HG02610 (cell line): ENCODE data around the gene HOXC10.

Source experiments
- ATAC-seq: cut with Tn5 transposase; IDR thresholded peaks from one replicate; pipeline ENCODE4 v1.9.1; 2021; ENCODE audit warnings: mild to moderate bottlenecking, moderate library complexity; ENCODE audit not compliant: unreplicated experiment

HOXC10 gene

GRCh38 chr12:54025499-54026405 is 40.8 kb downstream of the HOXC10 start:
- ATAC-seq: no peak

GRCh38 chr12:54026640-54027441 is 41.9 kb downstream of the HOXC10 start:
- no peak for ATAC-seq

GRCh38 chr12:54027442-54027786 is 42.5 kb downstream of the HOXC10 start:
- no peak for ATAC-seq

- no peak for ATAC-seq
Measured at GRCh38 chr12:54028314-54029201, 43.6 kb downstream of the HOXC10 start, which contains the start of gene HOXC6. HOXC6 (plus strand) TSS chr12:54028440; CDS start chr12:54028522, 82 bp downstream.

- ATAC-seq: no peak
Measured at GRCh38 chr12:54029529-54030441, 44.8 kb downstream of the HOXC10 start.

- ATAC-seq: no peak
Measured at GRCh38 chr12:54030442-54030801, 45.5 kb downstream of the HOXC10 start.

GRCh38 chr12:54030889-54031471 is 46.0 kb downstream of the HOXC10 start:
- ATAC-seq: no peak

- ATAC-seq: no peak
Measured at GRCh38 chr12:54031480-54031879, 46.5 kb downstream of the HOXC10 start.

- no peak for ATAC-seq
Measured at GRCh38 chr12:54032086-54032619, 47.2 kb downstream of the HOXC10 start.

GRCh38 chr12:54032627-54033100 is 47.7 kb downstream of the HOXC10 start, which contains the start of gene HOXC5:
HOXC5 (plus strand) TSS chr12:54033050; CDS start chr12:54033123, 73 bp downstream.
- no peak for ATAC-seq

GRCh38 chr12:54033106-54033979 is 48.4 kb downstream of the HOXC10 start:
- ATAC-seq: no peak

GRCh38 chr12:54033980-54034784 is 49.2 kb downstream of the HOXC10 start:
- no peak for ATAC-seq

- no peak for ATAC-seq
Measured at GRCh38 chr12:54034785-54035310, 49.9 kb downstream of the HOXC10 start.

- no peak for ATAC-seq
Measured at GRCh38 chr12:54035568-54036264, 50.8 kb downstream of the HOXC10 start.

- no peak for ATAC-seq
Measured at GRCh38 chr12:54036620-54037359, 51.8 kb downstream of the HOXC10 start.
